NCI-H2107 (cell line): ENCODE measurements around the gene CNKSR1.

Source experiments
- DNase-seq: peaks from one replicate; lab custom pipeline; 2025; lab: John Stamatoyannopoulos, UW

CNKSR1 gene

GRCh38 chr1:26184883-26185282, 7.6 kb downstream of the CNKSR1 start:
- DNase-seq, result no peak

- no peak for DNase-seq
These were observed 10.6 kb downstream of the CNKSR1 start for GRCh38 chr1:26187882-26188281.

- DNase-seq, result no peak
These were observed 11.2 kb downstream of the CNKSR1 start for GRCh38 chr1:26188477-26188876.

- no peak for DNase-seq
These were observed 12.0 kb downstream of the CNKSR1 start for GRCh38 chr1:26189331-26189730.

- no peak for DNase-seq
These were observed 12.5 kb downstream of the CNKSR1 start for GRCh38 chr1:26189751-26190275.

- no peak for DNase-seq
These were observed 13.2 kb downstream of the CNKSR1 start, which contains the start of gene CATSPER4 for GRCh38 chr1:26190373-26190987. TSS of gene CATSPER4 (plus strand) at chr1:26190602. CDS start at chr1:26190628, 26 bp downstream.

- DNase-seq, result no peak
These were observed 14.4 kb downstream of the CNKSR1 start for GRCh38 chr1:26191739-26192138.

GRCh38 chr1:26195805-26196204, 18.5 kb downstream of the CNKSR1 start:
- DNase-seq, result no peak

- no peak for DNase-seq
These were observed 20.0 kb downstream of the CNKSR1 start for GRCh38 chr1:26197301-26197700.

GRCh38 chr1:26197813-26198212, 20.5 kb downstream of the CNKSR1 start:
- no peak for DNase-seq

- no peak for DNase-seq
These were observed 23.1 kb downstream of the CNKSR1 start for GRCh38 chr1:26200413-26200812.

GRCh38 chr1:26203642-26204318, 26.5 kb downstream of the CNKSR1 start:
- DNase-seq, result no peak

- no peak for DNase-seq
These were observed 33.0 kb downstream of the CNKSR1 start for GRCh38 chr1:26210147-26210870.

GRCh38 chr1:26212726-26213125, 35.4 kb downstream of the CNKSR1 start:
- DNase-seq, result no peak

- DNase-seq, result no peak
These were observed 36.1 kb downstream of the CNKSR1 start for GRCh38 chr1:26213335-26213905.

- DNase-seq, result no peak
These were observed 38.0 kb downstream of the CNKSR1 start for GRCh38 chr1:26215246-26215645.

- DNase-seq, result no peak
These were observed 41.7 kb downstream of the CNKSR1 start for GRCh38 chr1:26218906-26219494.

- DNase-seq, result no peak
These were observed 43.1 kb downstream of the CNKSR1 start for GRCh38 chr1:26220199-26220912.

GRCh38 chr1:26221094-26221493, 43.8 kb downstream of the CNKSR1 start:
- no peak for DNase-seq

- DNase-seq, result no peak
These were observed 47.3 kb downstream of the CNKSR1 start for GRCh38 chr1:26224606-26225005.

GRCh38 chr1:26225033-26225831, 47.9 kb downstream of the CNKSR1 start:
- DNase-seq, result no peak
